ENCODE data around the gene TRIM41.

- TF ChIP-seq TAF1 (IDR thresholded peaks at IDR 0.05; ENCODE audit: low read depth) (no peak), CTCF (IDR thresholded peaks at IDR 0.05; ENCODE audit: poor library complexity, severe bottlenecking) (no peak), EZH2 (IDR thresholded peaks at IDR 0.05; ENCODE audit: borderline replicate concordance, insufficient read depth, low read length, poor library complexity, severe bottlenecking) (no peak), REST (IDR thresholded peaks at IDR 0.05; ENCODE audit: borderline replicate concordance) (no peak)
These were observed 11.6 kb downstream of the TRIM41 start for GRCh38 chr5:181234455-181235306.

All from neural cell (in vitro differentiated cells).